Fibroblast of skin of left quadriceps (primary cell): Measurements from ENCODE around the gene ATAT1.

Experiments
- DNase-seq, 2 experiments: peaks; one replicate each; pipeline ENCODE4 v3.0.0-alpha.2; 2013; ENCODE audit warnings: low read depth in 2 of 2

Gene ATAT1

DNA sequence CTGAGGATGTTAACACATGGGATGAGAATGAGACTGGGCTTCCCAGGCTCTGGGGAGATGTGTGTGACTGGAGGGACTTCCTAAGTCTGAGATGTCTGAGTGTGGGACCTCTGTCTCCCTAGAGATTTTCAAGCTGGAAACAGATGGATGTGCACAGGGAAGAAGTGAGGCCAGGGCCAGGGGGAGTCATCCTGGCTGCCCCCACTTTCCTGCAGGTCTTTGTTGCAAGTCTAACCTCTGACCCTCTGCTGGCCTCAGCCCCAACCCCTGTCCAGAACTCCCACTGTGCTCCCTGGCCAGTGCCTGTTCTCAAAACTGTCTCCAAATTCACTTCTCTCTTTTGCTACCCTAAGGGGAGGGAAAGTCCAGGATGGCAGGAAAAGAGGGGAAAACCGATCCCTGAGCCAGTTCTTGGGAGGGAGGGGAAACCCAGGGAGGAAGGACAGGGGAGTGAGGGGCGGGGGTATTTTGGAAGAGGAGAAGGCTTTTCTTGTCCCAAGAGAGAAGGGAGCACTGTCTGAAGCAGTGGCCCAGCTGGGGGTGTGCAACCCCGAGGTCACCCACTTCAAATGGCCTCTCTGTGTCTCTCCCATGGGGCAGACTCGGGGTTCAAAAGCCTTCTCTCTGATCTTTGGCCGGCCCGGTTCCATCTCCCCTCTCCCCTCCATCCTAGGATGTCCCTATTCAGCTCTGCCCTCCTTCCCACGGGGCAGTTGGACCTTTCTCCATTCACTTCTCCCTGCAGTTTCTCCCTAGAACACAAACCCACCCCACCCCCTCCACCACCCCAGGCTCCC, 56.7 kb downstream of the ATAT1 start:
- no peak for DNase-seq

DNA sequence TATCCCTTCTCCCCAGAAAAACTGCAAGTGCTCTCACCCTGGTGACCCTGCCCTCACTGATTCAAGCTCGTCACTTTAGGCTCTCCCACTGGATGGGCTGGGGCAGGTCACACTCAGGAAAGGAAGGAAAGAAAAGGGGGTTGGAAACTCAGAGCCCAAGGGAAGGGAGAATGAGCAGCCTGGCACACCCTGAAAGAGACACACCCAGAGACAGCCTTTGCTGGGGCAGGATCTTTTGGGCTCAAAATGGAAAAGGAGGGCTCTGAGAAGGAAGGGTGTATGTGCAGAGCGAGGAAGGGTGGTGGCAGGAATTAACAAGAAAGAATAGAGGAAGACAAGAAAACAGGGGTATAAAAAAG, 57.3 kb downstream of the ATAT1 start:
- DNase-seq = no peak

DNA sequence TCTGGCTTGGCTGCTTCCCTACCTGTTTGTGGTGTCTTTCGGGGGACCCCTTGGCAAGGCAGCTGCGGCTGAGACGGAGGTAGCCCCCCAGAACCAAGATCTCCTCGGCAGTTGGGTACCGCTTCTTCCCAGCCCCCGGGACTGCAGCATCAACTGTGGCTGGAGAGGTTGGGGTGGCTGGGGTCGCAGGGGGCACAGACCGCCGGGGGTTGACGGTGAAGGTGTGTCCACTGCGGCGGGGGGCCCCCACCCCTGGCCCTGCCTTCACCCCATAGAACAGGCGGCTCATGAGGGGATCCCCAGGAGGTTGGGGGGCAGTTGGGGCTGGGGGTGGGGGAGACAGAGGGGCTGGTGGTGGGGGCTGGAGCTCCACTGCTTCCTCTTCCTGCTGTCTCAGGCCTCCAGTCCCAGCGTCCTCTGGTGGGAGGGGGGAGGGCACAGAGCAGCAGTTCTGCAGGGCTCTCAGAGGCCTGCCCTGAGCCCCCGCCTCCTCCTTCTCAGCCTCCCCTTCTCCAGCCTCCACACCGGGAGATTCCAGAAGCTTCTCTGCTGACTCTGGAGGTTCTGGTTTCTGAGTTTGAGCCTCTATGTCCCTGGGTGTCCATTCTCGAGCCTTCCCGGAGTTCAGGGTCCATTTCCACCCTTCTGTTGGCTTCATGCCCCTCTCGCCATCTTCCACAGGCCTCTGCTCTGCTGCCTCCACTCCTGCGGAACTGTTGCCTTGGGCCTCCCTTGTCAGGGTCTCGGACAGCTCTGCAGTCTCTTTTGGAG, 57.9 kb downstream of the ATAT1 start:
- DNase-seq = no peak

DNA sequence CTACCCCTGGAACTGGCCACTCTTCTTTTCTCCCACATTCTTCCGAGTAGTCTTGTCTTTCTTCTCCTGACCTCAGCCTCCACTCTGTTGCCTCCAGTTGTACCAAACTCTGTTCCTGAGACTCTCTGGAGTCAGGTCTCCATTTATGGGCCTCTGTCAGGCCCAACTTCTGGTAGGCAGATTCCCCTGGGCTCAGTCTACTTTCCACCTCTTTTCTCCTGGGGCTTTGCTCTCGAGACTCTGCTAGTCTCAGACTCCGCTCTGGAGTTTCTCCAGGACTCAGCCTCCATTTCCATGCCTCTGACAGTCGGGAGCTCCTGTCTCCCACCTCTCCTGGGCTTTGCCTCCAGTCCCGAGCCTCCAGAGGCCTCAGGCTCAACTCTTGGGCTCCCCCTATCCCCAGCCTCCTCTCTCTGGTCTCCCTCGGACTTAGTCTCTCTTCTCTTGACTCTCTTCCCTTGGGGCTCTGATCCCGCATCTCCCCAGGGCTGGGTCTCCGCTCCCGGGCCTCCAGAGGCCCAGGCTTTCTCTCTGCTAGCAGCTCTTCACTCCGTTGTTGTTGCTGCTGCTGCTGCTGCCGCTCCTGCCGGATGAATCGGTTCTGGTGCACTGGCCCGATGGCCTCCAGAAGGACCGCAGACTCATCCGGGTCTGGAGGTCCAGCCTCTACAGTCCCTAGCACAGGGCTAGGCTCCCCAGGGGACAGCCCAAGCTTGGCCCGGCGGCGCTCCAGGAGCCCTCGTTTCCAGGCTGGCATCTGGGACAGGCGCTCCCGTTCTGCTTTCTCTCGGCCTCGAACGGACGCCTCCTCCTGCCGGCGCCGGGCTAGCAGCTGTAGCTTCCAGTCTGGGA, 58.7 kb downstream of the ATAT1 start:
- DNase-seq = no peak

DNA sequence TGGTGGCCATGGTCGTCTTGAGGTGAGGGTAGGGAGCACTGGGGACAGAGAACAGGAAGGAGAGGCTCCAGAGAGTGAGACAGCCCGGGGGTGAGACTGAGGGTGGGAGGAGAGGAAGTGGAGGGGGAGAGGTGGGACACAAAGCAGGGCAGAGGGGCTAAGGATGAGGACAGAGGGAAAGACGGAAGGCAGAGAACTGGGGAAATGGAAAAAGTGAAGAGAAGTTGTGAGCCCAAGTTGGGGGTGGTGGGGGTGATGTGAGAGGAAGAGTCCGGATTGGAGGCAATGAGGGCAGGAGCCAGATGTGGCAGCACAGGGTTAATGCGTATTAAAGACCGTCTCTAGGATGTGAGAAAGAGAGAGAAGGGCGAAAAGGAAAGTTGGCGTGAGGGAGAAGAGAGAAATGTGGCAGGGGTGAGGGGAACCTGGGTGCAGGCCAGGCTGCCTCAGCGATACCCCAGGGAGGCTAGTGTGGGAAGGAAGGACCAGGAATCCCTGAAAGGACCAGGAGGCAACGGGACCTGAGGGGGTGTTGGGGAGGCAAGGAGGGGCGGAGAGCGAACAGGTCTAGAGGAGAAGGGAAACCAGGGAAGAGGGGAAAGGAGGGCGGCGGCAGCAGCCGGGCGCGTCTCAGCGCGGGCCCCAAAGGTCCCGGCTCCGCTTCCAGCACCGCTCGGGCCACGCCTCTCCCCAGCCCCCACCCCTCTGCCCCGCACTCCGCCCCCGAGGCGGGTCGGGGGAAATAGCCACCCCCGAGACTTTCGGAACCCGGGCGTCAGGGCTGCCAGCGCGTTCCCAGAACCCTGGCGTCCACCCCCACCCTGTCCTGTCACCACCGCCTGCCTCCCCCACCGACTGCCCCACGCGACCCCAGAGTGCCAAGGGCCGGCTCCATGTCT, 59.6 kb downstream of the ATAT1 start, which contains the start of gene PPP1R18:
Gene PPP1R18 (minus strand): TSS at position 637 of the 899 bp plus-strand sequence. CDS start 627 bp downstream, at position 10.
- DNase-seq = peak in 1 of 2 experiments; percentile 23

DNA sequence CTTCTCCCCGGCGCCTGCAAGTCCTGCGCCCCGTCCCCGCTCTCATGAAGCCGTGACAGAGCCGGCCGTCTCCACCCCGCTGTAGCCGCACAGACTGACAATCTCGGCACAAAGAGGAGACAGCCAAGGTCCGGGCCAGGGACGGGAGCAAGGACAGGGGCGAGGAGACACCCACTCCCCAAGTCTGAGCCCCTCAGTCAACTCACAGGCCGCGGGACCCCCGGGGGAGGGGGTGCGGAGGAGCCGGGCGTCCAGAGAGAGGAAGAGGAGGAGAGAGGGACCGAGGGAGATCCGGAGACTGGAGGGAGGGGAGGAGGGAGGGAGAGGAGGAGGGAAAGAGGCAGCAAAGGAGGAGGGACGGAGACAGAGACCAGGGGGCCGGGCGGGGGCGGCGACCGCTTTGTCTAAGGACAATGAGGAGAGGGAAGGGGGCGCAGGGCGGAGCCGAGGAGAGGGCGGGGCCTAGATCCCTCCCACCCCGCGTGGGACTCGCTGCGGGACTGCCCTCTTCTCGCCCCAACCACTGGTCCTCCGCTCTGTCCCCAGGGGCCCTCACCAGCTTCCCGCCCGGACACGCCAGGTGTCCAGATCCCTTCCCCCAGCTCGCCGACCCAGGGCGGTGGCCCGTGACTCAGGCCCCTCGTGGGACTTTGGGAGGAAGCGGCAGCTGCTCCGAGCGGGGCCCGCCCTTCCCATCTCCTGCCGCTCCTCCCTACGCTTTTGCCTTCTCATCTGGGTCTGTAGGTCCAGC, 60.4 kb downstream of the ATAT1 start:
- DNase-seq = peak; percentile 86 to 89

DNA sequence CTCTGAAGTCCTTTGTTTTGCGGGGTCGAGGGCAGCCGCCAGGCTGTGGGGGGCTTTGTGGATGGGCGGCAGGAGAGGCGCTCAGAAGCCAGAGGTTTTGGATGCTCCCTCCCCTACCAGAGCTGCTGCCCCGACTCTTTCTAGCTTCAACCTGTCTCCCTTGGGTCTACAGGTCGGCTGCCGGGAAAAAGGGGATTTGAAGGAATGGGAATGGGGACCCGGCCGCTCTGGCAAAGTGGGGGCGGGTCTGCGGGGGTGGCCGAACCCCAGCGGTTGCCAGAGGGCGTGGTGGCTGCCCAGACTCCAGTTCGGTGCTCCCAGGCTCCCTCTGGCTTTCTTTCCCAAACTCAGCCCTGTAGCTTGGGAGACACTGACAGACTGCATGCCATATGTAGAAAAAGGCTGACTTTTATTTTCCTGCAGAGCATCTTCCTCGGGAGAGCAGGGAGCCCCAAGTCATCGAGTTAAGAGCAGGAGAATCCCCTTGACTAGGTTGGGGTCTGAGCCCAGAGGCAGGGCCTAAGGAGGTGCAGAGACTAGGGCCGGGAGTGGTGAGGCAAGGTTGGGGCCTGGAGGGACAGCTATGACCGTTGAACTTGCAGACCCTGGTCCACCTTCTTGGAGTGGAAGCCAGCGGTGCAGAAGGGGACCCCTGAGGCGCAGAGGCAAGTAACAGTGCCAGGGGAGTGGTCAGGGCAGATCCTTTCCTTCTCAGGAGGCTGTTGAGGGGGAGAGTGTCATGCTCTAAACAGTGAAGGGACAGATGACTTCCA, 61.2 kb downstream of the ATAT1 start:
- peak in 1 of 2 experiments; percentile 14 for DNase-seq

DNA sequence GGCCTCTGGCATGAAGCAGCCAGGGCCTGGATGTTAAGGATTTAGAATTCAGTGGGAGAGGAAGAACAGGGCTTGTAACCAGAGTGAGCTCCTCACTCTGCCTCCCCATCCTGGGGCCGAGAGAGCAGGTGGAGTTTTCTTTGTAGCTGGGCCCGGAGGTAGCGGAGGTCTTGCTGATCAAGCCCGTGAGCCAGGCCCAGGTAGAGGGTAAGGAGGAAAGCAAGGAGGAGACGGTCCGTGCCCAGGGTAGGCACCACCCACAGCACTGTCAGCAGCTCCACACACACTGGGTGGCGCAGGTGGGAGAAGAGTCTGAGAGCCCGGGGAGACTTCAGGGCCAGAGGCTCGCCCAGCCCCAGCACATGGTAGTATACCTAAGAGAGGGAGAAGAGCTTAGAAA, 61.9 kb downstream of the ATAT1 start:
- no peak for DNase-seq

DNA sequence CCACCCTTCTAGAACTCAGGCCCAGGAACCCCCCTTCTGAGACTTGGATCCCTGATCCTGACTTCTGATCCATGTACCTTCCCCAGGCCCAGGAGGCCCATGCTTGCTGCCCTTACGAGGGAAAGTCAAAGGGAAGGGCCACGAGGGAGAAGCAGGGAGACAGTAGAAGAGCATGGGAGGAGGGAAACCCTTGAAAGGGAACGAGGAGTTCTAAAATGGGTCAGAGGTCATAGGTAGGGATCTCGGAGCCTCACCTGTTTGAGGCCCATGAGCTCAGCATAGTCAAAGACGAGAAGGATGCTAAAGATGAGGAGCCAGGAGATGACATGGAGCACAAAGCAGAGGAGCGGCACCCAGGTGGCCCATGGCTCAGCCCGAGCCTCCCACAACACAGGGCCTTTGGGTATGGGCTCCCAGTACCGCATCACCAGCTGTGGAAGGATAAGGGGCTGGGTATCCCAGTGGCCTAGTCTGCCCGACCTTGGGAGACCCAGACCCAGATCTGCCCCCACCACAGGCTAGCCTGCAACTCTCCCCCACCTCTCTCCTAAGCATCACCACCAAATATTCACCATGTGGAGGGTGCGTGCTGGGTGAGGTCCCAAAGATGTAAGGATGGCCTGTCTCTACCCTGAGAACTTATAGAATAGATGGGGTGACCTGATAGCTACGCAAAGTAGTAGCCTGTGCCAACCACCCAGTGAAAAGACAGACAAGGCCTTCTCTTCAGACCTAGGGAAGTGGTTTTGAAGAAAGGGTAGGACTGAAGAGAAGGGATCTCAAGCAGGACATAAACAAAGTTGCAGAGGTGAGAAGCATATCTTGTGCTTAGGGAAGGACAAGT, 62.6 kb downstream of the ATAT1 start:
- DNase-seq = no peak

DNA sequence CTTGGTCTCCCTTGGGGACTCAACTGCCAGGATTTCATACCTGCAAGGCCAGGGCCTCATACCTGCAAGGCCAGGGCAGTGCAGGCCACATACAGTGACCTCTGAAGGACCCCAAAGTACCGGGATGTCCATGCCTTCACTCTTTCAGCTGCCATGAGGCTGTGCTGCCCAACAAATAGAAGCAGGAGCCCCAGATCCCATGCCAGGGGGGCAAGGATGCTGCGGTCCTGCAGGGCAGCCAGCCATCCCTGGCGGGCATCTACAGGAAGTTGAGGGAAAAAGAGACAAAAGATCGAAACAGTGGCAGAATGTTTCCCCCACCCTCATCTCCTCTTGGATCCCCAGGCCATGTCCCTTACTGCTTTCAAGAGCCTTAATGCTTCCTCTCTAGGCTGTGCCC, 63.3 kb downstream of the ATAT1 start:
- no peak for DNase-seq

DNA sequence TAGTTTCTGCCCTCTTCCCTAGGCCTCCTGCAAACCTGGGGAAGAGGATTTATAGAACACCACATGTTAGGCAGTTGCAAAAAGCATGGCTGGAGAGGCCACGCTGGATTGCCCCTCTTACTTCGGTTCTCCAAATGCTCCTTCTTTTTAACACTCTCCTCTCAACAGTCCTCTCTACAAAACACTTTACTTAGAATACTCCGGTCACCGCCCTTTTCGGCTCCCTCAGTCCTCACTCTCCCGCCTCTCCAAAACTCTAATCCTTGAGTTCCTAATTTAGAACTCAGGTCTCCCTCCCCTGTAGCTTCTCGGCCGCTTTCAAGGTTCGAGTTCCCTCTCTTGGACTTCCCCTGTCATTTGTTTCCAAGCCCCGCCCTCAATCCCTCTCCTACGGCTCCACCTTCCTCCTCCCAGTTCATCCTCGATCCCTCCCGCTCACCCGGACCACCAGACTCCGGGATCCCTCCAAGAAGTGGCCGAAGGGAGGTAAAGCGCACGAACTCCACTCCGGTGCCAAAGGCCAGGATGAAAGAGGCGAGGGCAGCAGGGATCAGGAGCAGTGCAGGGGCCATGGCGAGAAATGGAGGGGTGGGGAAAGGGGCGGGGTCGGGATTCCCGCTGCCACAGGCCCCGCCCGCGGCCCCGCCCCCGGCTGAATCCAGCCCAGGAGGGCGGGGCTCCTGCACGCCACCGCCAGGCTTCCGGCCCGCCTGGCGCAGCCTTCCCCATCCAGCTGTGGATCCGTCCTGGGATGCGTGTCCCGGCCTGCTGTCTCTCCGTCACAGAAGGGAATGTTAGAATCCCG, 63.9 kb downstream of the ATAT1 start, which contains the start of gene NRM:
Gene NRM (minus strand): TSS at position 582 of the 805 bp plus-strand sequence. CDS start 10 bp downstream, at position 572.
- DNase-seq = peak; percentile 59 to 62

DNA sequence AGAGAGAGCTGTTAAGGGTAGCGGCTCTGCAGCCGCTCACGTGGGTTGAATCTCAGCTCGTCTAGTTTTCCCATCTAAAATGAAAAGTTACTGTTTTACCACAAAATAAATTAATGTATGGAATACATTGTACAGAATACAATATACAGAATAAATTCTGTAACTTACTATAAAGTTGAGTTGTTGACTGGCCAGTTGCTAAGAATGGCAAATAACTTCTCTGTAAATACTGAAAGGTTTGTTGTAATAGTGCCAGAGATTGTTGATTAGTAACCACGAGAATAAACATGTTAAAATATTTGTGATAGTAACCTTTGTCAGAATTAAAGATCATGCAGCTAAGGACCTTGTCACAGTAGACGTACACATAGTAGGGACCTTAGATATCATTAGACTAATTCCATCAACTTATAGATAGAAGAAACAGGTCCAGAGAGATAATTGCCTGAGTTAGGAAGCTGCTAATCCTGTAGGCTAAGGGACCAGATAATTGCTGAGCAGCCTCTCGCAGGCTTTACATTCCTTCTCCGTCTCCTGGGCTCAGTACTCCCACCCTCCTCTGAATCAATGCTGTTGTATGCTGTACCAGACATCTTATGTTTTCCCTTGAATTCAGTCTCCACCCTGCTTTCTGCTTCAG, 64.7 kb downstream of the ATAT1 start:
- DNase-seq = no peak
